Vagina (tissue), 2 donors: ENCODE data around the gene ERCC8. TPM values are rescaled to one million over a fixed set of nuclear protein-coding genes. Genes with fewer than 3 reads are reported as not detected.

Experiments used
- DNase-seq, 2 donors: peaks; one replicate each; pipeline ENCODE4 v3.0.0-alpha.2; 2017; ENCODE audit errors: extremely low spot score in 2 of 2
- H3K27ac ChIP-seq: fragments of 200-600 bp; sonication (generic); one replicate; pipeline ENCODE4 v1.5.1; 2019
- H3K27me3 ChIP-seq: fragments of 200-600 bp; sonication (generic); one replicate; pipeline ENCODE4 v1.5.1; 2019
- H3K36me3 ChIP-seq, 2 donors: fragments of 200-600 bp; sonication (generic); one replicate each; pipeline ENCODE4 v1.5.1; 2017 to 2019
- H3K4me1 ChIP-seq: fragments of 200-600 bp; sonication (generic); one replicate; pipeline ENCODE4 v1.5.1; 2019
- H3K4me3 ChIP-seq, 2 donors: fragments of 200-600 bp; sonication (generic); 1 replicate in 1 of 2; 2 replicates in 1 of 2; pipeline ENCODE4 v1.5.1; 2016 to 2019
- H3K9me3 ChIP-seq: fragments of 200-600 bp; sonication (generic); one replicate; pipeline ENCODE4 v1.5.1; 2019
- POLR2A ChIP-seq, 2 donors: fragments of 450-650 bp; IDR thresholded peaks; one replicate each; pipeline ENCODE4 v1.6.1; 2017; ENCODE audit warnings: antibody characterized with exemption in 2 of 2, mild to moderate bottlenecking in 2 of 2, moderate library complexity in 2 of 2
- POLR2AphosphoS5 ChIP-seq, 2 donors: sonication (generic); formaldehyde crosslinking; IDR thresholded peaks; one replicate each; pipeline ENCODE4 v1.9.0; 2017; ENCODE audit warnings: antibody characterized with exemption in 2 of 2, mild to moderate bottlenecking in 2 of 2, low read depth in 1 of 2; ENCODE audit not compliant: insufficient read depth in 1 of 2
- intact Hi-C: fragments of 100-400 bp; cut with DNase I; formaldehyde crosslinking; loops from one replicate; pipeline ENCODE4 v1.15.1; 2023
- total RNA-seq: library from RNA; depleted of rRNA; stranded (reverse); fragments of >200 nt; gene quantifications from one replicate; pipeline ENCODE4 v1.2.3, GENCODE V29; 2016
- TF ChIP-seq, protein P1 (sequence below), 3 experiments: fragments of 450-650 bp in 2 of 3; fragments of 200-600 bp in 1 of 3; sonication (generic) in 1 of 3; IDR thresholded peaks; one replicate each; pipeline ENCODE4 v1.5.1; 2017 to 2019; ENCODE audit warnings: antibody characterized with exemption in 3 of 3, mild to moderate bottlenecking in 2 of 3, moderate library complexity in 2 of 3

ERCC8 gene, protein sequence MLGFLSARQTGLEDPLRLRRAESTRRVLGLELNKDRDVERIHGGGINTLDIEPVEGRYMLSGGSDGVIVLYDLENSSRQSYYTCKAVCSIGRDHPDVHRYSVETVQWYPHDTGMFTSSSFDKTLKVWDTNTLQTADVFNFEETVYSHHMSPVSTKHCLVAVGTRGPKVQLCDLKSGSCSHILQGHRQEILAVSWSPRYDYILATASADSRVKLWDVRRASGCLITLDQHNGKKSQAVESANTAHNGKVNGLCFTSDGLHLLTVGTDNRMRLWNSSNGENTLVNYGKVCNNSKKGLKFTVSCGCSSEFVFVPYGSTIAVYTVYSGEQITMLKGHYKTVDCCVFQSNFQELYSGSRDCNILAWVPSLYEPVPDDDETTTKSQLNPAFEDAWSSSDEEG
- total RNA-seq: 5.9 TPM

DNA sequence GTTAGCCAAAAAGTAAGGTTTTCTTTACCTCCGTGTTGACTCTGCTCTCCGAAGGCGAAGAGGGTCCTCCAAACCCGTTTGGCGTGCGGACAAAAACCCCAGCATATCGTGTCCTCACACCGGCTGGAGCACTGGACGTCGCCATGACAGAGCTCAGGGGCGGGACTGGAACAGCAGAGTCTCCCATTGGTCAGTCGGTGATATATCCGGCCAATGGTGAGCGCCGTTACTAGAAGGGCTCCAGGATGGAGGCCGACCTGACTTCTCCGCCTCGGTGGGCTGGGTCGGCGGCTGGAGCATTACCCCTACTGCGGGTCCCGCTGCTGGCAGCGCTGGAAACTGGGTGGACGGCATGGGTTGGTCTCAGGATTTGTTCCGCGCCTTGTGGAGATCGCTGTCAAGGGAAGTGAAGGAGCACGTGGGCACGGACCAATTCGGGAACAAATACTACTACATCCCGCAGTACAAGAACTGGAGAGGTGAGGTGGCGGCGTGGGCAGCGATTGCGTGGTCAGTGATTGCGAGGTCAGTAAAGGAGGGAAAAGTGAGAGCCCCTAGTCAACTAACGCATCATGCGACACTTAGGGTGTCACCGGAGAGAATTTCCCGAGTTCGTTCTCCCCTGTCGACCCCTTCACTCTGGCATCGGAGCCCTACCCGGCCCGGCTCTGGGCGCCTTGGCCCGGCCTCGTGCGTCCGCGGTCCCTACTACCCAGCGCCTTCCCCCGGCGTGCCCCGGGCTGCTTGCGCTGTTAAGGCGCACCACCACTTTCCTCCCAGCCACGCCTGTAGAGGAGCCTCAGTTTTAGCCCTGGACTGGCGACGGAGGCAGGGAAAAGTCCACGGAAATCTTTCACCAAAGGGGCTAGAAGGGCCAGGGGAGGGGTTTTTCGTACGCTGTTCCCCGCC, at the start of gene ERCC8, which contains the start of gene NDUFAF2:
Gene ERCC8, minus strand, starts transcription at position 167 of the 909 bp plus-strand sequence. Its CDS starts 62 bp downstream, at position 105.
Gene NDUFAF2, plus strand, starts transcription at position 302 of the 909 bp plus-strand sequence. Its CDS starts 51 bp downstream, at position 353.
- DNase-seq: peak in 1 of 2 donors; percentile 96
- intact Hi-C loops: no loop called here

DNA sequence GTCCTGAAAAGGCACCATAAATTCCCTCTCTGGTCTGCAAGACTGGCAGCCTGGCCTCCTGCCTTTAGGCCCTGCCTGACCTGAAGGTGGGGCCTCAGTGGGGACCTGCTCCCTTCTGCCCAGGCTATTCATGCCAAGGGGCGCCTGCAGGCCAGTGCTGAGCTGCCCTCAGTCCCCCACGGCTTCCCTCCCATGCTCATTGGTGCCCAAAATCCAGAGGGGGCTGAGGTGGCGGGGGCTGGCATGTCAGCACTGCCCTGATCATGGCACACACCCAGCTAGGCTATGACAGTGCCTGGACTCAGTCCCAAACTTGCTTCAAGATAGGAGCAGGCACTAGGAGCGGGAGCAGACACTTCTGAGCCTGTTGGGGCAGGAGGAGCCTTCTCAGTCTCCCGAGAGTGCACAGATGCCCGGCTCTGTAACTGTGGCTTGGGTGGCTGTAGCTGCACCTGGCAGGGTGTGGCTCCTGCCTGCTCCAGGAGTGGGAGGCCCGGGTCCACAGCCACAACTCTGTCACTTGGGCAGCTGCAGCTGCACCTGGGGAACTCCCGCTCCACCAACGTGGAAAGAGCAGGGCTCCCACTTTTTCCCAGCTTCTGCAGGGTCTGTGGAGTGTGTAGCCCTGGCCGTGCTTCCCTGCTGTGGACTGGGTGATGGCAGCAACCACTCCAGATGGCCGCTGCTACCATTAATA, 49.2 kb upstream of the ERCC8 start:
- no peaks in the 10 kb centered on the region for H3K9me3 ChIP-seq

More for the DNA sequence above, at the start of gene ERCC8, which contains the start of gene NDUFAF2:
- Histone ChIP-seq H3K9me3 (no peaks in the 10 kb centered on the region), H3K36me3 (no peaks in the 10 kb centered on the region), H3K27me3 (no peaks in the 10 kb centered on the region), H3K4me3 (peak within 1 kb of the TSS; percentile 58 to 74), H3K27ac (peak within 1 kb of the TSS; percentile 87), H3K4me1 (peaks cover 29% of the 10 kb centered on the region)
- TF ChIP-seq POLR2AphosphoS5 (IDR thresholded peaks at IDR 0.05; ENCODE audit: insufficient read depth in 1 of 2, low read depth in 1 of 2) (peak; percentile 47 to 87), POLR2A (IDR thresholded peaks at IDR 0.05) (peak in 1 of 2 donors; percentile 52)
- TF ChIP-seq, protein P1, sequence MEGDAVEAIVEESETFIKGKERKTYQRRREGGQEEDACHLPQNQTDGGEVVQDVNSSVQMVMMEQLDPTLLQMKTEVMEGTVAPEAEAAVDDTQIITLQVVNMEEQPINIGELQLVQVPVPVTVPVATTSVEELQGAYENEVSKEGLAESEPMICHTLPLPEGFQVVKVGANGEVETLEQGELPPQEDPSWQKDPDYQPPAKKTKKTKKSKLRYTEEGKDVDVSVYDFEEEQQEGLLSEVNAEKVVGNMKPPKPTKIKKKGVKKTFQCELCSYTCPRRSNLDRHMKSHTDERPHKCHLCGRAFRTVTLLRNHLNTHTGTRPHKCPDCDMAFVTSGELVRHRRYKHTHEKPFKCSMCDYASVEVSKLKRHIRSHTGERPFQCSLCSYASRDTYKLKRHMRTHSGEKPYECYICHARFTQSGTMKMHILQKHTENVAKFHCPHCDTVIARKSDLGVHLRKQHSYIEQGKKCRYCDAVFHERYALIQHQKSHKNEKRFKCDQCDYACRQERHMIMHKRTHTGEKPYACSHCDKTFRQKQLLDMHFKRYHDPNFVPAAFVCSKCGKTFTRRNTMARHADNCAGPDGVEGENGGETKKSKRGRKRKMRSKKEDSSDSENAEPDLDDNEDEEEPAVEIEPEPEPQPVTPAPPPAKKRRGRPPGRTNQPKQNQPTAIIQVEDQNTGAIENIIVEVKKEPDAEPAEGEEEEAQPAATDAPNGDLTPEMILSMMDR (IDR thresholded peaks at IDR 0.05): no peak

DNA sequence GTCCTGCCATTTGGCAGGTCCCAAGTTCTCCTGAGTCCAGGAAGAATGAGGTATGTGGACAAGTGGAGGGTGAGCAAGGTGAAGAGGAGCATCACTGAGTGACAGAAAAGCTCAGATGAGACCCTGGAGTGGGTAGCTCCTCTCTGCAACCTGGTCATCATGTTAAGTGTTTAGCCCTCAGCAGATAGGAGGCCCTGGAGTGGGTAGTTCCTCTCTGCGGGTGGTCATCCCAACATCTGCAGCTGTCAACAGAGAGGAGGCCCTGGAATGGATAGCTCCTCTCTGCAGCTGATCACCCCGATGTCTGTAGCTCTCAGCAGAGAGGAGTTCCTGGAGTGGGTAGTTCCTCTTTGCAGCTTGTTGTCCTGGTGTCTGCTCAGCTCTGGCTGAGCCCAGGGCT, 48.6 kb upstream of the ERCC8 start:
- no peak for TF ChIP-seq POLR2AphosphoS5 (IDR thresholded peaks at IDR 0.05; ENCODE audit: insufficient read depth in 1 of 2, low read depth in 1 of 2)
- TF ChIP-seq POLR2A (IDR thresholded peaks at IDR 0.05): no peak
- TF ChIP-seq, protein P1 (IDR thresholded peaks at IDR 0.05): no peak
- H3K27me3 ChIP-seq: no peaks in the 10 kb centered on the region
- H3K4me1 ChIP-seq: peaks cover 5% of the 10 kb centered on the region
- no peak overlapping the region for H3K4me3 ChIP-seq
- H3K9me3 ChIP-seq: no peaks in the 10 kb centered on the region
- no peak for DNase-seq
- no peaks in the 10 kb centered on the region for H3K36me3 ChIP-seq
- intact Hi-C loops: no loop called here
- no peak overlapping the region for H3K27ac ChIP-seq

More for the DNA sequence above, 49.2 kb upstream of the ERCC8 start:
- Histone ChIP-seq H3K27ac (no peak overlapping the region), H3K36me3 (no peaks in the 10 kb centered on the region), H3K27me3 (no peaks in the 10 kb centered on the region), H3K4me3 (no peak overlapping the region), H3K4me1 (peaks cover 5% of the 10 kb centered on the region)
- TF ChIP-seq POLR2AphosphoS5 (IDR thresholded peaks at IDR 0.05; ENCODE audit: insufficient read depth in 1 of 2, low read depth in 1 of 2): no peak
- TF ChIP-seq, protein P1 (IDR thresholded peaks at IDR 0.05): no peak
- TF ChIP-seq POLR2A (IDR thresholded peaks at IDR 0.05): no peak
- no peak for DNase-seq
- intact Hi-C loops: no loop called here

DNA sequence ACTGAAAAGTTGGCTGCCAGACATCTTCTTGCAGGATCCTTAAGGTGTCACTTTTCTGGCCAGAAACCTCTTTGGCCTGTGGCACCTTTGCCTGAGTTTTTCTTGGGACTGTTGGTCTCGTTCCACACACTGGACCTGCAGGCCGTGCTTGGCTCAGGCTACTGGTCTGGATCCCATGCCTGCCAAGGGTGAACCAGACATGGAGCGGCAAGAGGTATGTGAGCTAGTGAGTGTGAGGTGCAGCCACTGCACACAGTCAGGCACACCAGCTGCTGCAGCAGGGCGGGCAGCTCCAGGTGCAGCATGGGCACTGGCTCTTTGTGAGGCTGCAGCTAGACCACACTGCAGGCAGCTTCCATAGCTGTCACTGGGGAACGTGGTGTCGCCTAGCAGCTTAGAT, 48.0 kb upstream of the ERCC8 start:
- Histone ChIP-seq H3K27me3 (no peaks in the 10 kb centered on the region), H3K36me3 (no peaks in the 10 kb centered on the region), H3K4me3 (no peak overlapping the region), H3K9me3 (no peaks in the 10 kb centered on the region), H3K27ac (no peak overlapping the region), H3K4me1 (peaks cover 5% of the 10 kb centered on the region)
- DNase-seq: no peak
- TF ChIP-seq, protein P1 (IDR thresholded peaks at IDR 0.05): no peak
- TF ChIP-seq POLR2AphosphoS5 (IDR thresholded peaks at IDR 0.05; ENCODE audit: insufficient read depth in 1 of 2, low read depth in 1 of 2) (no peak), POLR2A (IDR thresholded peaks at IDR 0.05) (no peak)
- intact Hi-C loops: no loop called here
